Dermis microvascular lymphatic vessel endothelial cell (primary cell): ENCODE data around the gene ARMC6. TPM values are rescaled to one million over a fixed set of nuclear protein-coding genes. Genes with fewer than 3 reads are reported as not detected.
"Not testable (repeated sequence)": the region's sequence is repeated elsewhere in the genome, so short reads cannot be mapped to it uniquely, and the experiment has no call there.

ENCODE experiments used
- DNase-seq, 2 donors: peaks; one replicate each; pipeline versions ENCODE4 v3.0.0 to v3.0.0-alpha.2; 2010; ENCODE audit warnings: low read depth in 2 of 2
- total RNA-seq: library from RNA; depleted of rRNA; stranded (reverse); fragments of >200 nt; gene quantifications from 2 replicates; pipeline ENCODE4 v1.2.1, GENCODE V29; 2014

ARMC6 gene
- total RNA-seq, 1 donor from 2014 or later, result 41.0 TPM

- DNase-seq, result no peak
Measured at GRCh38 chr19:19074196-19074882, 40.9 kb downstream of the ARMC6 start.

- peak; percentile 60 to 73 for DNase-seq
Measured at GRCh38 chr19:19075126-19075525, 41.7 kb downstream of the ARMC6 start.

- no peak for DNase-seq
Measured at GRCh38 chr19:19076476-19076875, 43.1 kb downstream of the ARMC6 start.

GRCh38 chr19:19077103-19077502 is 43.7 kb downstream of the ARMC6 start:
- DNase-seq, result no peak

GRCh38 chr19:19078801-19079200 is 45.4 kb downstream of the ARMC6 start:
- no peak for DNase-seq

GRCh38 chr19:19079571-19079970 is 46.2 kb downstream of the ARMC6 start:
- DNase-seq, result no peak

- no peak for DNase-seq
Measured at GRCh38 chr19:19081642-19082151, 48.3 kb downstream of the ARMC6 start.

GRCh38 chr19:19083413-19084178 is 50.2 kb downstream of the ARMC6 start:
- DNase-seq, result no peak

- DNase-seq, result no peak
Measured at GRCh38 chr19:19087676-19088075, 54.3 kb downstream of the ARMC6 start.

- no peak for DNase-seq
Measured at GRCh38 chr19:19094513-19094912, 61.1 kb downstream of the ARMC6 start.

GRCh38 chr19:19095691-19096090 is 62.3 kb downstream of the ARMC6 start:
- DNase-seq, result no peak

- DNase-seq, result no peak
Measured at GRCh38 chr19:19096641-19097627, 63.5 kb downstream of the ARMC6 start.

GRCh38 chr19:19098084-19098702 is 64.8 kb downstream of the ARMC6 start:
- no peak for DNase-seq

GRCh38 chr19:19098703-19099632 is 65.6 kb downstream of the ARMC6 start:
- DNase-seq, result no peak

GRCh38 chr19:19101540-19101939 is 68.1 kb downstream of the ARMC6 start:
- no peak for DNase-seq

GRCh38 chr19:19102566-19102965 is 69.2 kb downstream of the ARMC6 start:
- not testable (repeated sequence) for DNase-seq

GRCh38 chr19:19103167-19103566 is 69.8 kb downstream of the ARMC6 start:
- DNase-seq, result no peak

- peak in 1 of 2 donors; percentile 45 for DNase-seq
Measured at GRCh38 chr19:19105365-19106055, 72.1 kb downstream of the ARMC6 start.

GRCh38 chr19:19106056-19106551 is 72.7 kb downstream of the ARMC6 start:
- DNase-seq, result no peak
